K562 (cell line): ENCODE results near the gene RPTOR. TPM values are rescaled to one million over a fixed set of nuclear protein-coding genes. Genes with fewer than 3 reads are reported as not detected.

Experiments used
- AFF1 ChIP-seq, 2 experiments: fragments of 450-650 bp; IDR thresholded peaks; 2 replicates each; pipeline ENCODE4 v1.6.1; 2018; ENCODE audit warnings: mild to moderate bottlenecking in 2 of 2, low read depth in 1 of 2; ENCODE audit not compliant: partially characterized antibody in 2 of 2
- CUX1 ChIP-seq: fragments of 200-800 bp; sonication (Bioruptor generic); IDR thresholded peaks from 2 replicates; pipeline ENCODE4 v1.6.1; 2016; ENCODE audit warnings: missing genetic modification characterization, missing compliant biosample characterization
- ELF4 ChIP-seq: fragments of 450-650 bp; formaldehyde crosslinking; IDR thresholded peaks from 2 replicates; pipeline ENCODE4 v1.4.0; 2022; ENCODE audit warnings: missing genetic modification characterization
- EP300 ChIP-seq: IDR thresholded peaks from 2 replicates; pipeline ENCODE4 v1.6.1; 2012; ENCODE audit warnings: low read length, improper control_type of control experiment
- HEY1 ChIP-seq: fragments of 250-450 bp; sonication (Bioruptor Pico); IDR thresholded peaks from 2 replicates; pipeline ENCODE4 v1.5.0; 2020; ENCODE audit warnings: mild to moderate bottlenecking, moderate library complexity, borderline replicate concordance
- HMGN3 ChIP-seq: IDR thresholded peaks from 2 replicates; pipeline ENCODE4 v1.6.1; 2011; ENCODE audit warnings: borderline replicate concordance, low read depth, mild to moderate bottlenecking, mixed read lengths, low read length; ENCODE audit not compliant: insufficient read length; ENCODE audit errors: extremely low read depth
- MAFG ChIP-seq: fragments of 450-650 bp; conservative IDR thresholded peaks from 2 replicates; pipeline ENCODE4 v1.6.1; 2016; ENCODE audit warnings: missing genetic modification characterization, missing compliant biosample characterization
- MNT ChIP-seq, 2 experiments: fragments of 450-650 bp; conservative IDR thresholded peaks; 2 replicates each; pipeline ENCODE4 v1.6.1; 2017; ENCODE audit warnings: mild to moderate bottlenecking in 2 of 2, moderate library complexity in 2 of 2
- MTA3 ChIP-seq: fragments of 450-650 bp; formaldehyde crosslinking; IDR thresholded peaks from 2 replicates; pipeline ENCODE4 v1.6.1; 2017; ENCODE audit warnings: mild to moderate bottlenecking, borderline replicate concordance
- NCOA1 ChIP-seq: fragments of 450-650 bp; IDR thresholded peaks from 2 replicates; pipeline ENCODE4 v1.6.1; 2016; ENCODE audit warnings: low read depth
- SMARCE1 ChIP-seq: fragments of 450-650 bp; IDR thresholded peaks from 2 replicates; pipeline ENCODE4 v1.7.1; 2016; ENCODE audit warnings: mild to moderate bottlenecking
- SNIP1 ChIP-seq: fragments of 450-650 bp; IDR thresholded peaks from 2 replicates; pipeline ENCODE4 v1.7.1; 2017; ENCODE audit warnings: low read depth, mild to moderate bottlenecking
- U2AF2 ChIP-seq: fragments of 200-400 bp; formaldehyde crosslinking; optimal IDR thresholded peaks from 2 replicates; pipeline ENCODE3; 2017; ENCODE audit warnings: low read depth, mild to moderate bottlenecking, low read length
- ZFP91 ChIP-seq: sonication (generic); formaldehyde crosslinking; IDR thresholded peaks from 2 replicates; pipeline ENCODE4 v1.8.0; 2022; ENCODE audit warnings: mild to moderate bottlenecking, missing genetic modification reagents
- ZSCAN29 ChIP-seq: fragments of 450-650 bp; IDR thresholded peaks from 2 replicates; pipeline ENCODE4 v1.6.1; 2017
- polyA plus RNA-seq, 8 experiments: library from polyadenylated mRNA; depleted of rRNA in 4 of 8; stranded (reverse) in 5 of 8; unstranded in 3 of 8; fragments of >200 nt; fragmentation: Nextera tagmentation in 2 of 8; fragmentation: Illumina TruSeq in 1 of 8; extraction: Ambion mirVana in 2 of 8; extraction: Trizol in 1 of 8; gene quantifications; 2 replicates each; pipeline versions ENCODE4 v1.2.1 to v1.2.3, GENCODE V29; 2011 to 2014; ENCODE audit warnings: inconsistent platforms in 1 of 8, missing spikeins in 1 of 8
- total RNA-seq, 7 experiments: library from RNA; depleted of rRNA in 6 of 7; stranded (reverse); fragments of >200 nt in 6 of 7; fragmentation: Illumina TruSeq in 2 of 7; extraction: Trizol in 2 of 7; gene quantifications; 2 replicates each; pipeline versions ENCODE4 v1.2.1 to v1.2.3, GENCODE V29; 2011 to 2021; ENCODE audit warnings: low replicate concordance in 1 of 7

Gene RPTOR
- total and polyA plus RNA-seq, 9 of the 15 experiments (the other 6 are each of a cell fraction or from before 2014, with no cell fraction given), result 0.24 to 54.1 (median 10.2) TPM

- TF ChIP-seq ELF4, result no peak
- no peak for TF ChIP-seq ZSCAN29
- no peak for TF ChIP-seq HEY1
- TF ChIP-seq EP300, result peak; percentile 58
- TF ChIP-seq ZFP91 (CRISPR knock-in tag), result no peak
- TF ChIP-seq MTA3, result peak; percentile 72; the same call in 1 of the 2 replicates
- TF ChIP-seq HMGN3, result no peak
- TF ChIP-seq MAFG (tag), result peak; percentile 92
- TF ChIP-seq CUX1 (CRISPR knock-in tag), result no peak
- peak; percentile 87 for TF ChIP-seq SMARCE1
- peak in 1 of 2 experiments; percentile 74; a peak in 2 of 4 replicates for TF ChIP-seq MNT (conservative IDR thresholded peaks at IDR 0.05)
- TF ChIP-seq NCOA1, result 0 out of 2 replicates have a peak, but pooled peaks have one; percentile 37
- peak in 1 of 2 experiments; percentile 80 for TF ChIP-seq AFF1 (IDR thresholded peaks at IDR 0.05; ENCODE audit: low read depth in 1 of 2, partially characterized antibody in 2 of 2)
- TF ChIP-seq SNIP1, result no peak
- no peak for TF ChIP-seq U2AF2
Observed at GRCh38 chr17:80832888-80833583, 288.4 kb downstream of the RPTOR start (continued).
